A549 (cell line): ENCODE data around the gene METTL24. TPM values are rescaled to one million over a fixed set of nuclear protein-coding genes. Genes with fewer than 3 reads are reported as not detected.

Source experiments
- ATAC-seq, 2 experiments: fragments of 200-7000 bp in 1 of 2; fragments of >200 bp in 1 of 2; cut with Nextera tagmentation in 1 of 2; cut with Tn5 transposase in 1 of 2; 3 replicates each; pipeline versions ENCODE4 v1.8.0 to v1.9.1; 2018 to 2020; ENCODE audit warnings: mild to moderate bottlenecking in 1 of 2, moderate library complexity in 1 of 2
- CTCF ChIA-PET: fragments of 300-600 bp; sonication (Branson Sonifier 250); formaldehyde crosslinking; extraction: SDS; loops from one replicate; lab custom pipeline; 2021; ENCODE audit warnings: antibody characterized with exemption, inconsistent platforms; lab: Yijun Ruan, JAX
- POLR2A ChIA-PET: fragments of 350-600 bp; formaldehyde crosslinking; extraction: SDS; loops from one replicate; lab custom pipeline; 2021; ENCODE audit warnings: antibody characterized with exemption, inconsistent platforms; lab: Yijun Ruan, JAX
- DNase-seq, 2 experiments: peaks; one replicate each; pipeline versions ENCODE4 v3.0.0 to v3.0.0-alpha.2; 2011 to 2016; ENCODE audit warnings: low read depth in 1 of 2, low spot score in 1 of 2
- FAIRE-seq: peaks from 2 replicates; lab custom pipeline; 2011; peaks lifted over from hg19 to GRCh38; lab: Jason Lieb, UNC
- H3K27ac ChIP-seq, 2 experiments: fragments of >200 bp; sonication (Bioruptor Twin); formaldehyde crosslinking; 3 replicates each; pipeline ENCODE4 v1.5.1; 2016 to 2017
- H3K4me1 ChIP-seq: fragments of >200 bp; sonication (Bioruptor Twin); formaldehyde crosslinking; 3 replicates; pipeline ENCODE4 v1.6.1; 2016
- H3K4me2 ChIP-seq: fragments of >200 bp; sonication (Bioruptor Twin); formaldehyde crosslinking; 3 replicates; pipeline ENCODE4 v1.6.1; 2016
- H3K4me3 ChIP-seq: fragments of >200 bp; sonication (Bioruptor Twin); formaldehyde crosslinking; 3 replicates; pipeline ENCODE4 v1.5.1; 2016
- H3K9me3 ChIP-seq: fragments of >200 bp; sonication (Bioruptor Twin); formaldehyde crosslinking; 3 replicates; pipeline ENCODE4 v1.6.1; 2016
- BHLHE40 ChIP-seq: IDR thresholded peaks from 2 replicates; pipeline ENCODE4 v1.6.1; 2012; ENCODE audit warnings: low read depth, low read length, inconsistent platforms
- CBX8 ChIP-seq: fragments of 200-600 bp; sonication (generic); IDR thresholded peaks from 2 replicates; pipeline ENCODE4 v1.6.1; 2016
- CHD2 ChIP-seq: fragments of 150-350 bp; IDR thresholded peaks from 2 replicates; pipeline ENCODE4 v1.6.1; 2014; ENCODE audit warnings: low read length; ENCODE audit not compliant: partially characterized antibody
- CHD4 ChIP-seq: fragments of 200-600 bp; sonication (generic); IDR thresholded peaks from 2 replicates; pipeline ENCODE4 v1.6.1; 2016; ENCODE audit warnings: antibody characterized with exemption, mild to moderate bottlenecking, borderline replicate concordance
- EHMT2 ChIP-seq: fragments of 200-600 bp; sonication (generic); IDR thresholded peaks from 2 replicates; pipeline ENCODE4 v1.6.1; 2016; ENCODE audit warnings: antibody characterized with exemption, low read depth, mild to moderate bottlenecking, moderate library complexity
- GATA3 ChIP-seq: IDR thresholded peaks from 2 replicates; pipeline ENCODE4 v1.6.1; 2012; ENCODE audit warnings: borderline replicate concordance
- HEYL ChIP-seq: fragments of 250-450 bp; sonication (Bioruptor Pico); IDR thresholded peaks from 2 replicates; pipeline ENCODE4 v1.8.0; 2021; ENCODE audit warnings: mild to moderate bottlenecking, moderate library complexity
- JUNB ChIP-seq: fragments of >200 bp; sonication (Bioruptor Twin); formaldehyde crosslinking; IDR thresholded peaks from 2 replicates; pipeline ENCODE4 v1.6.1; 2016
- KDM5A ChIP-seq: fragments of 200-600 bp; sonication (generic); IDR thresholded peaks from 2 replicates; pipeline ENCODE4 v1.6.1; 2016; ENCODE audit warnings: antibody characterized with exemption, mild to moderate bottlenecking
- MYC ChIP-seq: IDR thresholded peaks from 2 replicates; pipeline ENCODE4 v1.6.1; 2012; ENCODE audit warnings: mild to moderate bottlenecking, inconsistent platforms, low read length, improper control_type of control experiment, borderline replicate concordance
- NFE2L2 ChIP-seq: fragments of 150-350 bp; conservative IDR thresholded peaks from 2 replicates; pipeline ENCODE4 v1.6.1; 2014; ENCODE audit warnings: low read length
- NPAS2 ChIP-seq: fragments of 250-450 bp; sonication (Bioruptor Pico); IDR thresholded peaks from 2 replicates; pipeline ENCODE4 v1.8.0; 2022; ENCODE audit warnings: mild to moderate bottlenecking, moderate library complexity, borderline replicate concordance
- NR3C1 ChIP-seq: fragments of >200 bp; sonication (Bioruptor Twin); formaldehyde crosslinking; IDR thresholded peaks from 3 replicates; pipeline ENCODE4 v1.6.1; 2017
- PHF8 ChIP-seq: fragments of 200-600 bp; sonication (generic); IDR thresholded peaks from 2 replicates; pipeline ENCODE4 v1.6.1; 2016; ENCODE audit warnings: low read depth, mild to moderate bottlenecking, antibody characterized with exemption, moderate library complexity, borderline replicate concordance
- POLR2A ChIP-seq: IDR thresholded peaks from 2 replicates; pipeline ENCODE4 v1.6.1; 2012; ENCODE audit warnings: mild to moderate bottlenecking, low read length
- POLR2AphosphoS2 ChIP-seq: conservative IDR thresholded peaks from 2 replicates; pipeline ENCODE4 v1.6.1; 2012; ENCODE audit warnings: low read length, improper control_type of control experiment, inconsistent platforms
- RAD21 ChIP-seq, 2 experiments: fragments of >200 bp in 1 of 2; sonication (Bioruptor Twin) in 1 of 2; formaldehyde crosslinking in 1 of 2; IDR thresholded peaks in 1 of 2; conservative IDR thresholded peaks in 1 of 2; 2 replicates in 1 of 2; 3 replicates in 1 of 2; pipeline ENCODE4 v1.6.1; 2012 to 2018; ENCODE audit warnings: inconsistent platforms in 1 of 2
- RFX5 ChIP-seq: fragments of 450-650 bp; IDR thresholded peaks from 2 replicates; pipeline ENCODE4 v1.7.1; 2014; ENCODE audit warnings: antibody characterized with exemption, mild to moderate bottlenecking, moderate library complexity
- SMC3 ChIP-seq: fragments of >200 bp; sonication (Bioruptor Twin); formaldehyde crosslinking; IDR thresholded peaks from 3 replicates; pipeline ENCODE4 v1.6.1; 2018; ENCODE audit warnings: inconsistent platforms
- TP53 ChIP-seq: fragments of 250-450 bp; sonication (Bioruptor Pico); IDR thresholded peaks from 2 replicates; pipeline ENCODE4 v1.5.0; 2021; ENCODE audit warnings: mild to moderate bottlenecking, moderate library complexity
- ZC3H11A ChIP-seq: fragments of 450-650 bp; IDR thresholded peaks from 2 replicates; pipeline ENCODE4 v1.6.1; 2014; ENCODE audit warnings: antibody characterized with exemption, mild to moderate bottlenecking
- ZNF302 ChIP-seq: fragments of 250-450 bp; sonication (Bioruptor Pico); IDR thresholded peaks from 2 replicates; pipeline ENCODE4 v1.9.0; 2021; ENCODE audit warnings: inconsistent platforms, mild to moderate bottlenecking, moderate library complexity
- ZSCAN20 ChIP-seq: fragments of 250-450 bp; sonication (Bioruptor Pico); IDR thresholded peaks from 2 replicates; pipeline ENCODE4 v1.8.0; 2022; ENCODE audit warnings: mild to moderate bottlenecking, moderate library complexity
- WGBS: methylation state at CpG from one replicate; pipeline ENCODE4 v1.1.6; 2017; ENCODE audit errors: missing lambda C conversion rate; 5-methylcytosine and 5-hydroxymethylcytosine counted together
- polyA plus RNA-seq, 4 experiments: library from polyadenylated mRNA; depleted of rRNA in 3 of 4; stranded (reverse); fragments of >200 nt; fragmentation: RNase III in 1 of 4; extraction: RNeasy Plus Mini Kit Qiagen cat#74134 plus additional on column Dnase treatment in 1 of 4; gene quantifications; 2 replicates in 3 of 4; 3 replicates in 1 of 4; pipeline ENCODE4 v1.2.3, GENCODE V29; 2011 to 2017
- TF ChIP-seq, protein P1 (sequence below): fragments of >200 bp; sonication (Bioruptor Twin); formaldehyde crosslinking; IDR thresholded peaks from 2 replicates; pipeline ENCODE4 v1.6.1; 2016
- TF ChIP-seq, protein P2 (sequence below): IDR thresholded peaks from 2 replicates; pipeline ENCODE4 v1.6.1; 2012
- TF ChIP-seq, protein P3 (sequence below): fragments of 200-600 bp; sonication (generic); IDR thresholded peaks from 2 replicates; pipeline ENCODE4 v1.6.1; 2016; ENCODE audit warnings: antibody characterized with exemption, mild to moderate bottlenecking, moderate library complexity
- TF ChIP-seq, protein P4 (sequence below): fragments of >200 bp; sonication (Bioruptor Twin); formaldehyde crosslinking; IDR thresholded peaks from 3 replicates; pipeline ENCODE4 v1.5.1; 2016
- TF ChIP-seq, protein P5 (sequence below): fragments of 250-450 bp; sonication (Bioruptor Pico); IDR thresholded peaks from 2 replicates; pipeline ENCODE4 v1.5.0; 2020; ENCODE audit warnings: low read depth, mild to moderate bottlenecking, moderate library complexity

METTL24 gene
- polyA plus RNA-seq, 2 of the 4 experiments (the other 2 are of a cell fraction) = not detected

DNA sequence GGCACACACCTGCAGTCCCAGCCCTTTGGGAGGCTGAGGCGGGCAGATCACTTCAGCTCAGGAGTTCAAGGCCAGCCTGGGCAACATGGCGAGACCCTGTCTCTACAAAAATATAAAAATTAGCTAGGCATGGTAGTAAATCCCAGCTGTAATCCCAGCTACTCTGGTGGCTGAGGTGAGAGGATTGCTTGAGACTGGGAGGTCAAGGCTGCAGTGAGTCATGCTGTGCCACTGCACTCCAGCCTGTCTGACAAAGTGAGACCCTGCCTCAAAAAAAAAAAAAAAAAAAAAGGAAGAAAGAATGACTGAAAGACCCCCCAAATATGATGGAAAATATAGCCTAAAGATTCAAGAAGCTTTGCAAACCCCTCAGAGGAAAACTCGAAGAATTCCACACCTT is 26.8 kb downstream of the METTL24 start:
- DNase-seq (no peak), FAIRE-seq (no peak), ATAC-seq (no peak)
- no peaks in the 10 kb centered on the region for H3K9me3 ChIP-seq
- H3K4me1 ChIP-seq = no peaks in the 10 kb centered on the region
- CTCF ChIA-PET = no interaction called here
- TF ChIP-seq NPAS2 (CRISPR knock-in tag) (no peak), NFE2L2 (no peak), SMC3 (no peak), EHMT2 (no peak), POLR2A (no peak), BHLHE40 (no peak), ZC3H11A (no peak), CBX8 (no peak), RAD21 (conservative IDR thresholded peaks at IDR 0.05 in 1 of 2, IDR thresholded peaks at IDR 0.05 in 1 of 2) (no peak), HEYL (CRISPR knock-in tag) (no peak), KDM5A (no peak), POLR2AphosphoS2 (no peak), GATA3 (no peak), NR3C1 (no peak), JUNB (no peak), RFX5 (no peak)
- TF ChIP-seq, protein P1, sequence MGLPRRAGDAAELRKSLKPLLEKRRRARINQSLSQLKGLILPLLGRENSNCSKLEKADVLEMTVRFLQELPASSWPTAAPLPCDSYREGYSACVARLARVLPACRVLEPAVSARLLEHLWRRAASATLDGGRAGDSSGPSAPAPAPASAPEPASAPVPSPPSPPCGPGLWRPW = no peak
- TF ChIP-seq, protein P2, sequence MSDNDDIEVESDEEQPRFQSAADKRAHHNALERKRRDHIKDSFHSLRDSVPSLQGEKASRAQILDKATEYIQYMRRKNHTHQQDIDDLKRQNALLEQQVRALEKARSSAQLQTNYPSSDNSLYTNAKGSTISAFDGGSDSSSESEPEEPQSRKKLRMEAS = no peak
- TF ChIP-seq, protein P3, sequence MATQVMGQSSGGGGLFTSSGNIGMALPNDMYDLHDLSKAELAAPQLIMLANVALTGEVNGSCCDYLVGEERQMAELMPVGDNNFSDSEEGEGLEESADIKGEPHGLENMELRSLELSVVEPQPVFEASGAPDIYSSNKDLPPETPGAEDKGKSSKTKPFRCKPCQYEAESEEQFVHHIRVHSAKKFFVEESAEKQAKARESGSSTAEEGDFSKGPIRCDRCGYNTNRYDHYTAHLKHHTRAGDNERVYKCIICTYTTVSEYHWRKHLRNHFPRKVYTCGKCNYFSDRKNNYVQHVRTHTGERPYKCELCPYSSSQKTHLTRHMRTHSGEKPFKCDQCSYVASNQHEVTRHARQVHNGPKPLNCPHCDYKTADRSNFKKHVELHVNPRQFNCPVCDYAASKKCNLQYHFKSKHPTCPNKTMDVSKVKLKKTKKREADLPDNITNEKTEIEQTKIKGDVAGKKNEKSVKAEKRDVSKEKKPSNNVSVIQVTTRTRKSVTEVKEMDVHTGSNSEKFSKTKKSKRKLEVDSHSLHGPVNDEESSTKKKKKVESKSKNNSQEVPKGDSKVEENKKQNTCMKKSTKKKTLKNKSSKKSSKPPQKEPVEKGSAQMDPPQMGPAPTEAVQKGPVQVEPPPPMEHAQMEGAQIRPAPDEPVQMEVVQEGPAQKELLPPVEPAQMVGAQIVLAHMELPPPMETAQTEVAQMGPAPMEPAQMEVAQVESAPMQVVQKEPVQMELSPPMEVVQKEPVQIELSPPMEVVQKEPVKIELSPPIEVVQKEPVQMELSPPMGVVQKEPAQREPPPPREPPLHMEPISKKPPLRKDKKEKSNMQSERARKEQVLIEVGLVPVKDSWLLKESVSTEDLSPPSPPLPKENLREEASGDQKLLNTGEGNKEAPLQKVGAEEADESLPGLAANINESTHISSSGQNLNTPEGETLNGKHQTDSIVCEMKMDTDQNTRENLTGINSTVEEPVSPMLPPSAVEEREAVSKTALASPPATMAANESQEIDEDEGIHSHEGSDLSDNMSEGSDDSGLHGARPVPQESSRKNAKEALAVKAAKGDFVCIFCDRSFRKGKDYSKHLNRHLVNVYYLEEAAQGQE = no peak
- no peak overlapping the region for H3K4me2 ChIP-seq
- no peak overlapping the region for H3K27ac ChIP-seq
- POLR2A ChIA-PET = no interaction called here
- H3K4me3 ChIP-seq = no peak overlapping the region
- WGBS = 53% methylated on average over 3 of the region's 3 CpGs

DNA sequence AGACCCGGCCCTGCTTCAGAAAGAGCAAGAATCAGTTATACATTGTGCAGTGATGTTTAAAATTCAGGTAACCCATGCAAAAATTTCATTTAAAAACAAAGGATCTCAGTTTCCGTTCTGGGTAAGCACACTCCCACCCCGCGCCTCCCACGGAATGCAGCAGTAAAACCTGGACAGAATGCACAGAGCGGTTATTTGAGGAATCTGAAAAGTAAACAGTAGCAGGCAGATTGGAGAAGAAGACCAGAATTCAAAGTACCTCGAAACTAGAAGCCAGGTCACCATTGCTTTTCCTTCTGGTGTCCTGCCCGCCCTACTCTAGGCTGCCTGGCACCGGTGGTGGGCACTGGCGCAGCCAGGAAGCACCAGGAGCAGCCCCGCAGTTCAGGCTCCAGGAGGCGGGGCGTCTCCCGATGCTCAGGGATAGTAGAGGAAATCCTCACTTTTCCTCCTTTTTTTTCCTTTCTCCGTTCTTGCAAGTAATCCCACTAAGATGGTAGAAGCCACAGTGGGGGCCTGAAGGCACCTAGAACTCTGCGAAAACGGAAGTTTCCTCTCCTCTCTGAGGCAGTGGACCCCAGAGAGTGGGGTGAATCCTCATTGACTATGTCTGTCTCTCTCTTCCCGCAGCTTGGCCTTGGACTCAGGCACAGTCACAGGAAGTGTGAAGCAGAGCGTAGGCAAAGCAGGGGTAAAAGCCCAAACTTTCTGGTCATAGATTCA is 28.3 kb downstream of the METTL24 start:
- FAIRE-seq (no peak), DNase-seq (no peak), ATAC-seq (peak in 1 of 2 experiments; percentile 57; a peak in 3 of 6 replicates)
- WGBS = 68% methylated on average over 19 of the region's 19 CpGs
- Histone ChIP-seq H3K4me2 (peak overlapping the region; percentile 37), H3K9me3 (no peaks in the 10 kb centered on the region), H3K27ac (no peak overlapping the region), H3K4me1 (0 out of 3 replicates have a peak, but pooled peaks cover 6% of the 10 kb centered on the region), H3K4me3 (no peak overlapping the region)
- no peak for TF ChIP-seq KDM5A
- TF ChIP-seq POLR2AphosphoS2 = no peak
- TF ChIP-seq TP53 (CRISPR knock-in tag) = no peak
- TF ChIP-seq BHLHE40 = no peak
- no peak for TF ChIP-seq SMC3
- TF ChIP-seq MYC = no peak
- POLR2A ChIA-PET = no interaction called here
- CTCF ChIA-PET = interaction anchor here (1.1 kb wide), 1 partner anchor 12 kb away, joined by 4 read pairs; no protein-coding TSS in a partner anchor

DNA sequence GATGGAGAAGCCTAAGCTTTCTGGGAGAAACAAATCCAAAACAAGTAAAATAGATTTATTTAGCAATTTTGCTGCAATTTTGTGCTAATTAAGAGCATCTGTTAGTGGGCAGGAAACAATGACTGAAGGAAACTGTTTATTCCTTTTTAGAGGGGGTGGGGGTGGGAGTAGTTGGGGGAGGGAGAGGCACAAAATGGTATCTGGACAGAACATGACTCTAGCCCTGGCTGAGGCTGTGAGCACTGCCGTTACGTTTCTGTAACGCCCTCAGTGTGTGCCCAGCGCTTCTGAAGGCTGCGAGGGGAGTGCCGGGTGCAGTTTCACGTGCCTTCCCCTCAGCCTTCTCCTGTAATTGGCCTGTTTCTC is 28.8 kb downstream of the METTL24 start:
- POLR2A ChIA-PET = no interaction called here
- TF ChIP-seq, protein P2 = no peak
- TF ChIP-seq PHF8 (no peak), POLR2AphosphoS2 (no peak), NR3C1 (no peak), CHD2 (no peak), ZSCAN20 (CRISPR knock-in tag) (no peak), CHD4 (no peak), NFE2L2 (no peak), ZNF302 (CRISPR knock-in tag) (no peak)
- TF ChIP-seq, protein P4, sequence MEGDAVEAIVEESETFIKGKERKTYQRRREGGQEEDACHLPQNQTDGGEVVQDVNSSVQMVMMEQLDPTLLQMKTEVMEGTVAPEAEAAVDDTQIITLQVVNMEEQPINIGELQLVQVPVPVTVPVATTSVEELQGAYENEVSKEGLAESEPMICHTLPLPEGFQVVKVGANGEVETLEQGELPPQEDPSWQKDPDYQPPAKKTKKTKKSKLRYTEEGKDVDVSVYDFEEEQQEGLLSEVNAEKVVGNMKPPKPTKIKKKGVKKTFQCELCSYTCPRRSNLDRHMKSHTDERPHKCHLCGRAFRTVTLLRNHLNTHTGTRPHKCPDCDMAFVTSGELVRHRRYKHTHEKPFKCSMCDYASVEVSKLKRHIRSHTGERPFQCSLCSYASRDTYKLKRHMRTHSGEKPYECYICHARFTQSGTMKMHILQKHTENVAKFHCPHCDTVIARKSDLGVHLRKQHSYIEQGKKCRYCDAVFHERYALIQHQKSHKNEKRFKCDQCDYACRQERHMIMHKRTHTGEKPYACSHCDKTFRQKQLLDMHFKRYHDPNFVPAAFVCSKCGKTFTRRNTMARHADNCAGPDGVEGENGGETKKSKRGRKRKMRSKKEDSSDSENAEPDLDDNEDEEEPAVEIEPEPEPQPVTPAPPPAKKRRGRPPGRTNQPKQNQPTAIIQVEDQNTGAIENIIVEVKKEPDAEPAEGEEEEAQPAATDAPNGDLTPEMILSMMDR = no peak
- TF ChIP-seq, protein P5, sequence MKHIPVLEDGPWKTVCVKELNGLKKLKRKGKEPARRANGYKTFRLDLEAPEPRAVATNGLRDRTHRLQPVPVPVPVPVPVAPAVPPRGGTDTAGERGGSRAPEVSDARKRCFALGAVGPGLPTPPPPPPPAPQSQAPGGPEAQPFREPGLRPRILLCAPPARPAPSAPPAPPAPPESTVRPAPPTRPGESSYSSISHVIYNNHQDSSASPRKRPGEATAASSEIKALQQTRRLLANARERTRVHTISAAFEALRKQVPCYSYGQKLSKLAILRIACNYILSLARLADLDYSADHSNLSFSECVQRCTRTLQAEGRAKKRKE = no peak

More for the DNA sequence above, 28.8 kb downstream of the METTL24 start:
- WGBS = 74% methylated on average over 7 of the region's 7 CpGs
- DNase-seq (no peak), FAIRE-seq (no peak), ATAC-seq (no peak; a peak in 1 of 6 replicates)
- no peak overlapping the region for H3K27ac ChIP-seq
- no peak overlapping the region for H3K4me3 ChIP-seq
- H3K4me1 ChIP-seq = 0 out of 3 replicates have a peak, but pooled peaks cover 6% of the 10 kb centered on the region
- no peaks in the 10 kb centered on the region for H3K9me3 ChIP-seq
- CTCF ChIA-PET = no interaction called here
- H3K4me2 ChIP-seq = peak overlapping the region; percentile 37; the same call in 1 of the 3 replicates
